Smooth muscle cell (in vitro differentiated cells): ENCODE data around the gene FOXI3. TPM values are rescaled to one million over a fixed set of nuclear protein-coding genes. Genes with fewer than 3 reads are reported as not detected.
"Not testable (repeated sequence)": the region's sequence is repeated elsewhere in the genome, so short reads cannot be mapped to it uniquely, and the experiment has no call there.

Experiments used
- DNase-seq: peaks from one replicate; lab custom pipeline; 2025; ENCODE audit not compliant: unreplicated experiment; lab: John Stamatoyannopoulos, UW
- H2AFZ ChIP-seq: fragments of 200-600 bp; sonication (generic); 2 replicates; pipeline ENCODE4 v1.6.0; 2016; ENCODE audit warnings: antibody characterized with exemption, low read depth, mild to moderate bottlenecking
- H3F3A ChIP-seq: fragments of 200-600 bp; sonication (generic); 2 replicates; pipeline ENCODE4 v1.6.0; 2017; ENCODE audit warnings: antibody characterized with exemption, low read depth
- H3K27ac ChIP-seq: fragments of 200-600 bp; sonication (generic); 2 replicates; pipeline ENCODE4 v1.5.1; 2016; ENCODE audit warnings: low read depth, mild to moderate bottlenecking
- H3K27me3 ChIP-seq: fragments of 200-600 bp; sonication (generic); 2 replicates; pipeline ENCODE4 v1.6.1; 2016; ENCODE audit warnings: low read depth, mild to moderate bottlenecking
- H3K36me3 ChIP-seq: fragments of 200-600 bp; sonication (generic); 2 replicates; pipeline ENCODE4 v1.5.1; 2016; ENCODE audit warnings: low read depth
- H3K4me1 ChIP-seq: fragments of 200-600 bp; sonication (generic); 2 replicates; pipeline ENCODE4 v1.5.1; 2016; ENCODE audit warnings: low read depth
- H3K4me2 ChIP-seq: fragments of 200-600 bp; sonication (generic); 2 replicates; pipeline ENCODE4 v1.6.0; 2016; ENCODE audit warnings: mild to moderate bottlenecking
- H3K4me3 ChIP-seq: fragments of 200-600 bp; sonication (generic); 2 replicates; pipeline ENCODE4 v1.5.1; 2016; ENCODE audit warnings: mild to moderate bottlenecking
- H3K79me2 ChIP-seq: fragments of 200-600 bp; sonication (generic); 2 replicates; pipeline ENCODE4 v1.6.0; 2016; ENCODE audit warnings: low read depth, mild to moderate bottlenecking
- H3K9ac ChIP-seq: fragments of 200-600 bp; sonication (generic); 2 replicates; pipeline ENCODE4 v1.6.0; 2016; ENCODE audit warnings: low read depth
- H3K9me3 ChIP-seq: fragments of 200-600 bp; sonication (generic); replicated peaks from 2 replicates; pipeline ENCODE4 v1.5.1; 2016; ENCODE audit warnings: low read depth
- H4K20me1 ChIP-seq: fragments of 200-600 bp; sonication (generic); 2 replicates; pipeline ENCODE4 v1.6.0; 2016; ENCODE audit warnings: low read depth
- CTCF ChIP-seq: fragments of 200-600 bp; sonication (generic); IDR thresholded peaks from 2 replicates; pipeline ENCODE4 v1.5.1; 2017; ENCODE audit warnings: borderline replicate concordance, mild to moderate bottlenecking, antibody characterized with exemption; ENCODE audit not compliant: insufficient read depth, poor library complexity, severe bottlenecking
- WGBS: methylation state at CpG from one replicate; pipeline ENCODE4 v1.1.7; 2016; ENCODE audit warnings: low lambda C conversion rate; 5-methylcytosine and 5-hydroxymethylcytosine counted together
- polyA plus RNA-seq: library from polyadenylated mRNA; unstranded; fragments of >200 nt; fragmentation: Nextera tagmentation; extraction: Ambion mirVana; gene quantifications from 2 replicates; pipeline ENCODE4 v1.2.1, GENCODE V29; 2016
- total RNA-seq: library from RNA; depleted of rRNA; stranded (reverse); fragments of >200 nt; gene quantifications from 2 replicates; pipeline ENCODE4 v1.2.3, GENCODE V29; 2014

FOXI3 gene
- total and polyA plus RNA-seq, 2 experiments from 2014 or later, result not detected

DNA sequence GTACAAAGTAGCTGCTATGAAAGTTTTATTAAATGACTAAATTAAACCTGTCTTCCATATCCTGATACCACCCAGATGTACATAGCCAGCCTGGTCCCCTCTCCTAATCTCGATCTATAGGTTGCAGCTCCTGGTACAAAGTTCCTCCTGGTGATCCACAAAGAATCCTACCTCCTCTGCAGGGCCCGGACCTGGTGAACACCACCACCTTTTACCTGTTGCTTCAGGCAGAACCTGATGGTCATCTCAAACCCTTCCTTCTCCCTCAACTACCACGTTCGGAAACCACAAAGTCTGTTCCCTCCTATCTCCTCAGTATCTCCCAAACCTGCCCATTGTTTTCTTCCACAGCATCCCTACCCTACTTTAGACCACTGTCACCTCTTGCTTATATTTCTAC, 15.5 kb downstream of the FOXI3 start:
- DNase-seq, result no peak
- H3K4me2 ChIP-seq, result no peak overlapping the region
- no peaks in the 10 kb centered on the region for H3F3A ChIP-seq
- H3K27ac ChIP-seq, result no peak overlapping the region
- no peak overlapping the region for H2AFZ ChIP-seq
- no peak for TF ChIP-seq CTCF
- H3K27me3 ChIP-seq, result no peaks in the 10 kb centered on the region
- no peaks in the 10 kb centered on the region for H4K20me1 ChIP-seq
- WGBS, result 88% methylated on average over 4 of the region's 4 CpGs
- no peaks in the 10 kb centered on the region for H3K9me3 ChIP-seq
- H3K4me3 ChIP-seq, result no peak overlapping the region
- no peaks in the 10 kb centered on the region for H3K4me1 ChIP-seq
- no peaks in the 10 kb centered on the region for H3K79me2 ChIP-seq
- H3K9ac ChIP-seq, result no peak overlapping the region
- no peaks in the 10 kb centered on the region for H3K36me3 ChIP-seq

GRCh38 chr2:88429929-88430328, 22.6 kb downstream of the FOXI3 start:
- 51% methylated on average over 7 of the region's 7 CpGs for WGBS
- H4K20me1 ChIP-seq, result no peaks in the 10 kb centered on the region
- no peaks in the 10 kb centered on the region for H3K27me3 ChIP-seq
- no peak overlapping the region for H3K9ac ChIP-seq
- TF ChIP-seq CTCF, result no peak
- no peak overlapping the region for H2AFZ ChIP-seq
- no peaks in the 10 kb centered on the region for H3F3A ChIP-seq
- H3K4me3 ChIP-seq, result no peak overlapping the region
- H3K9me3 ChIP-seq, result no peaks in the 10 kb centered on the region
- H3K4me1 ChIP-seq, result no peaks in the 10 kb centered on the region
- no peak overlapping the region for H3K27ac ChIP-seq
- no peak overlapping the region for H3K4me2 ChIP-seq
- H3K36me3 ChIP-seq, result no peaks in the 10 kb centered on the region
- DNase-seq, result no peak
- no peaks in the 10 kb centered on the region for H3K79me2 ChIP-seq

DNA sequence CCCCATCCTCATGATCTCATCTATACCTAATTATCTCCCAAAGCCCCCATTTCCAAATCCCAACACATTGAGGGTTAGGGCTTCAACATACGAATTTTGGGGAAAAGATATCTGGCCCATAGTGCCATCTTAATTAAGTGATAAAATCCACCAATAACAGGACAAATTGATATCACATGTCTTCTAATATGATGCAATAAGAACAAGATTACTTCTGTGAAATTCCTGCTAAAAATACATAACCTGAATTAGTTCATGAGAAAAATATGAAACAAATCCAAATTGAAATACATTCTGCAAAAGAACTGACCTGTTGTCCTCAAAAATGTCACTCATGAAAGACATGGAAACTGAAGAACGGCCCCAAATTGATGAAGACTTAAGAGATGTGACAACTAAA, 28.8 kb downstream of the FOXI3 start:
- Histone ChIP-seq H4K20me1 (no peaks in the 10 kb centered on the region), H3K27ac (no peak overlapping the region), H3K4me1 (no peaks in the 10 kb centered on the region), H3F3A (no peaks in the 10 kb centered on the region), H3K79me2 (no peaks in the 10 kb centered on the region), H3K36me3 (no peaks in the 10 kb centered on the region), H3K9me3 (no peaks in the 10 kb centered on the region), H3K4me2 (no peak overlapping the region), H3K9ac (no peak overlapping the region), H2AFZ (no peak overlapping the region), H3K27me3 (no peaks in the 10 kb centered on the region), H3K4me3 (no peak overlapping the region)
- DNase-seq, result no peak
- WGBS, result 86% methylated on average over 2 of the region's 2 CpGs
- TF ChIP-seq CTCF, result no peak

GRCh38 chr2:88419051-88419450, 33.4 kb downstream of the FOXI3 start:
- not testable (repeated sequence) for H2AFZ ChIP-seq
- WGBS, result 90% methylated on average over 9 of the region's 9 CpGs

More at GRCh38 chr2:88419051-88419450, 33.4 kb downstream of the FOXI3 start:
- H3K79me2 ChIP-seq, H4K20me1 ChIP-seq, H3K4me1 ChIP-seq, H3F3A ChIP-seq, DNase-seq, H3K9me3 ChIP-seq, H3K27ac ChIP-seq, H3K9ac ChIP-seq, H3K36me3 ChIP-seq, H3K4me2 ChIP-seq, H3K4me3 ChIP-seq: not testable (repeated sequence)
- peaks cover 13% of the 10 kb centered on the region for H3K27me3 ChIP-seq
